HEK293T (cell line): ENCODE data around the gene GPATCH2.

Experiments
- CTCF ChIA-PET: fragments of 350-600 bp; formaldehyde crosslinking; extraction: SDS; loops from one replicate; lab custom pipeline; 2021; ENCODE audit warnings: antibody characterized with exemption, inconsistent platforms; lab: Yijun Ruan, JAX
- POLR2A ChIA-PET: fragments of 350-600 bp; formaldehyde crosslinking; extraction: SDS; loops from one replicate; lab custom pipeline; 2020; ENCODE audit warnings: antibody characterized with exemption, inconsistent platforms; lab: Yijun Ruan, JAX
- DNase-seq: peaks from one replicate; pipeline ENCODE4 v3.0.0; 2012; ENCODE audit warnings: mixed read lengths; ENCODE audit errors: extremely low spot score
- ARNT ChIP-seq: fragments of 450-650 bp; IDR thresholded peaks from 2 replicates; pipeline ENCODE4 v1.6.1; 2017; ENCODE audit warnings: mild to moderate bottlenecking
- BHLHE40 ChIP-seq: fragments of 450-650 bp; IDR thresholded peaks from 2 replicates; pipeline ENCODE4 v1.6.1; 2016; ENCODE audit warnings: mild to moderate bottlenecking, moderate library complexity, borderline replicate concordance
- CTBP1 ChIP-seq: fragments of 450-650 bp; IDR thresholded peaks from 2 replicates; pipeline ENCODE4 v1.6.1; 2016; ENCODE audit warnings: borderline replicate concordance
- ELF4 ChIP-seq: fragments of 450-650 bp; IDR thresholded peaks from 2 replicates; pipeline ENCODE4 v1.6.1; 2017; ENCODE audit warnings: antibody characterized with exemption
- FOXA1 ChIP-seq: fragments of 450-650 bp; IDR thresholded peaks from 2 replicates; pipeline ENCODE4 v1.6.1; 2016; ENCODE audit warnings: mild to moderate bottlenecking
- FOXK2 ChIP-seq: fragments of 450-650 bp; IDR thresholded peaks from 2 replicates; pipeline ENCODE4 v1.6.1; 2016; ENCODE audit warnings: mild to moderate bottlenecking
- FOXM1 ChIP-seq: fragments of 450-650 bp; IDR thresholded peaks from 2 replicates; pipeline ENCODE4 v1.6.1; 2017; ENCODE audit warnings: mild to moderate bottlenecking, borderline replicate concordance
- HDGF ChIP-seq: fragments of 450-650 bp; IDR thresholded peaks from 2 replicates; pipeline ENCODE4 v1.6.1; 2017; ENCODE audit warnings: antibody characterized with exemption, borderline replicate concordance
- L3MBTL2 ChIP-seq: fragments of 450-650 bp; conservative IDR thresholded peaks from 2 replicates; pipeline ENCODE4 v1.6.1; 2016; ENCODE audit warnings: mild to moderate bottlenecking
- LEF1 ChIP-seq: fragments of 450-650 bp; IDR thresholded peaks from 2 replicates; pipeline ENCODE4 v1.6.1; 2017; ENCODE audit warnings: mild to moderate bottlenecking, borderline replicate concordance
- NFRKB ChIP-seq: fragments of 450-650 bp; IDR thresholded peaks from 2 replicates; pipeline ENCODE4 v1.6.1; 2016; ENCODE audit warnings: mild to moderate bottlenecking, moderate library complexity
- PKNOX1 ChIP-seq: fragments of 450-650 bp; IDR thresholded peaks from 2 replicates; pipeline ENCODE4 v1.6.1; 2016
- SP1 ChIP-seq: fragments of 450-650 bp; IDR thresholded peaks from 2 replicates; pipeline ENCODE4 v1.6.1; 2017
- SUZ12 ChIP-seq: fragments of 450-650 bp; IDR thresholded peaks from 2 replicates; pipeline ENCODE4 v1.6.1; 2016; ENCODE audit warnings: mild to moderate bottlenecking
- TARDBP ChIP-seq: fragments of 450-650 bp; IDR thresholded peaks from 2 replicates; pipeline ENCODE4 v1.6.1; 2016
- ZNF384 ChIP-seq: fragments of 450-650 bp; IDR thresholded peaks from 2 replicates; pipeline ENCODE4 v1.6.1; 2016

Gene GPATCH2

GRCh38 chr1:217562229-217562878 lies 68.5 kb downstream of the GPATCH2 start:
- no peak for TF ChIP-seq SP1
- TF ChIP-seq FOXM1 = no peak
- no peak for TF ChIP-seq ZNF384
- TF ChIP-seq NFRKB = no peak
- no peak for TF ChIP-seq LEF1
- ChIA-PET CTCF (no interaction called here), POLR2A (no interaction called here)
- DNase-seq = no peak

GRCh38 chr1:217561446-217561845 lies 69.4 kb downstream of the GPATCH2 start:
- ChIA-PET CTCF (no interaction called here), POLR2A (no interaction called here)
- DNase-seq = no peak
- TF ChIP-seq LEF1 (no peak), HDGF (no peak), NFRKB (no peak), SP1 (no peak), ELF4 (no peak), FOXK2 (no peak), ZNF384 (no peak), L3MBTL2 (no peak), PKNOX1 (no peak), TARDBP (no peak), ARNT (no peak), CTBP1 (no peak), BHLHE40 (no peak), SUZ12 (no peak), FOXM1 (no peak)

- ChIA-PET POLR2A (no interaction called here), CTCF (no interaction called here)
- no peak for DNase-seq
- TF ChIP-seq ARNT = no peak
- TF ChIP-seq ELF4 = no peak
- no peak for TF ChIP-seq LEF1
- no peak for TF ChIP-seq SUZ12
- no peak for TF ChIP-seq FOXK2
- TF ChIP-seq TARDBP = no peak
- no peak for TF ChIP-seq L3MBTL2
- no peak for TF ChIP-seq NFRKB
- no peak for TF ChIP-seq PKNOX1
- TF ChIP-seq FOXA1 = no peak
- TF ChIP-seq SP1 = no peak
- TF ChIP-seq FOXM1 = no peak
- TF ChIP-seq CTBP1 = no peak
- no peak for TF ChIP-seq HDGF
Measured at GRCh38 chr1:217554849-217555248, 76.0 kb downstream of the GPATCH2 start.

- POLR2A ChIA-PET = no interaction called here
- TF ChIP-seq HDGF = no peak
- no peak for DNase-seq
- CTCF ChIA-PET = no interaction called here
Measured at GRCh38 chr1:217553949-217554509, 76.9 kb downstream of the GPATCH2 start.

- POLR2A ChIA-PET = no interaction called here
- TF ChIP-seq ELF4 = no peak
- no peak for TF ChIP-seq CTBP1
- no peak for TF ChIP-seq FOXK2
- TF ChIP-seq SP1 = no peak
- no peak for TF ChIP-seq TARDBP
- no peak for TF ChIP-seq LEF1
- no peak for TF ChIP-seq ZNF384
- no peak for TF ChIP-seq FOXA1
- TF ChIP-seq NFRKB = no peak
- no peak for TF ChIP-seq HDGF
- TF ChIP-seq BHLHE40 = no peak
- no peak for TF ChIP-seq ARNT
- no peak for TF ChIP-seq L3MBTL2
- no peak for TF ChIP-seq SUZ12
- TF ChIP-seq FOXM1 = no peak
- TF ChIP-seq PKNOX1 = no peak
- CTCF ChIA-PET = no interaction called here
- DNase-seq = no peak
Measured at GRCh38 chr1:217552339-217552951, 78.4 kb downstream of the GPATCH2 start.

GRCh38 chr1:217542837-217543236 lies 88.1 kb downstream of the GPATCH2 start:
- TF ChIP-seq NFRKB (no peak), PKNOX1 (no peak), SP1 (no peak), TARDBP (no peak), FOXM1 (no peak), CTBP1 (no peak), HDGF (no peak), FOXA1 (no peak), BHLHE40 (no peak), L3MBTL2 (no peak), ARNT (no peak)
- no peak for DNase-seq
- ChIA-PET CTCF (no interaction called here), POLR2A (no interaction called here)
